Keratinocyte (primary cell): Measurements from ENCODE around the gene ADAMTSL1. TPM values are rescaled to one million over a fixed set of nuclear protein-coding genes. Genes with fewer than 3 reads are reported as not detected.

Experiments used
- DNase-seq: peaks from one replicate; pipeline ENCODE4 v3.0.0-alpha.2; 2011; ENCODE audit warnings: low read depth, missing footprints, low spot score
- FAIRE-seq: peaks from 2 replicates; lab custom pipeline; 2011; peaks lifted over from hg19 to GRCh38; lab: Jason Lieb, UNC
- H2AFZ ChIP-seq: 2 replicates; pipeline ENCODE4 v1.6.0; 2012; ENCODE audit warnings: low read length, control low read depth, inconsistent platforms; ENCODE audit not compliant: control insufficient read depth
- H3K27ac ChIP-seq: 2 replicates; pipeline ENCODE4 v1.5.1; 2011; ENCODE audit warnings: low read length; ENCODE audit not compliant: control insufficient read depth, insufficient read depth
- H3K27me3 ChIP-seq: 3 replicates; pipeline ENCODE4 v1.6.0; 2011; ENCODE audit warnings: low read length; ENCODE audit not compliant: control insufficient read depth, insufficient read depth; ENCODE audit errors: extremely low read depth
- H3K36me3 ChIP-seq, 2 experiments: 2 replicates in 1 of 2; 3 replicates in 1 of 2; pipeline ENCODE4 v1.5.1; 2011; ENCODE audit warnings: low read length in 2 of 2, mild to moderate bottlenecking in 1 of 2; ENCODE audit not compliant: control insufficient read depth in 2 of 2, insufficient read depth in 2 of 2; ENCODE audit errors: extremely low read depth in 1 of 2
- H3K4me1 ChIP-seq: 3 replicates; pipeline ENCODE4 v1.5.1; 2011; ENCODE audit warnings: low read length; ENCODE audit not compliant: control insufficient read depth, insufficient read depth; ENCODE audit errors: extremely low read depth
- H3K4me2 ChIP-seq: 3 replicates; pipeline ENCODE4 v1.6.0; 2011; ENCODE audit warnings: low read depth, low read length; ENCODE audit not compliant: control insufficient read depth, insufficient read depth; ENCODE audit errors: extremely low read depth
- H3K4me3 ChIP-seq, 3 experiments: fragments of 200-600 bp in 1 of 3; sonication (generic) in 1 of 3; 2 replicates in 2 of 3; 3 replicates in 1 of 3; pipeline ENCODE4 v1.5.1; 2011 to 2016; ENCODE audit warnings: low read length in 3 of 3, mild to moderate bottlenecking in 3 of 3, control low read depth in 2 of 3, inconsistent platforms in 1 of 3, low read depth in 1 of 3, mixed read lengths in 1 of 3, mixed run types in 1 of 3, moderate library complexity in 1 of 3; ENCODE audit not compliant: control insufficient read depth in 2 of 3, insufficient read depth in 2 of 3; ENCODE audit errors: extremely low read depth in 1 of 3
- H3K79me2 ChIP-seq: 2 replicates; pipeline ENCODE4 v1.6.0; 2012; ENCODE audit warnings: low read length; ENCODE audit not compliant: control insufficient read depth, insufficient read depth
- H3K9ac ChIP-seq: 3 replicates; pipeline ENCODE4 v1.6.0; 2011; ENCODE audit warnings: low read length; ENCODE audit not compliant: control insufficient read depth, insufficient read depth; ENCODE audit errors: extremely low read depth
- H3K9me1 ChIP-seq: 3 replicates; pipeline ENCODE4 v1.6.0; 2011; ENCODE audit warnings: low read length; ENCODE audit not compliant: control insufficient read depth, insufficient read depth; ENCODE audit errors: extremely low read depth
- H3K9me3 ChIP-seq: 2 replicates; pipeline ENCODE4 v1.5.1; 2012; ENCODE audit warnings: low read depth, low read length; ENCODE audit not compliant: control insufficient read depth
- H4K20me1 ChIP-seq: 3 replicates; pipeline ENCODE4 v1.6.0; 2011; ENCODE audit warnings: low read length; ENCODE audit not compliant: control insufficient read depth, insufficient read depth; ENCODE audit errors: extremely low read depth
- EZH2 ChIP-seq: IDR thresholded peaks from one replicate; pipeline ENCODE4 v1.6.1; 2012; ENCODE audit warnings: inconsistent platforms, mild to moderate bottlenecking, low read length, moderate library complexity
- dilution Hi-C: fragments of 300-500 bp; cut with MboI; formaldehyde crosslinking; loops from one replicate; pipeline ENCODE4 v1.7.0; 2020; ENCODE audit warnings: low sequenced_read_pairs; ENCODE audit not compliant: extremely low pct_ligation_motif_present
- polyA plus RNA-seq, 5 experiments: library from polyadenylated mRNA; depleted of rRNA in 3 of 5; stranded (reverse) in 3 of 5; stranded (forward) in 1 of 5; unstranded in 1 of 5; fragments of >200 nt; gene quantifications; 1 replicate in 1 of 5; 2 replicates in 3 of 5; 3 replicates in 1 of 5; pipeline versions ENCODE4 v1.2.1 to v1.2.3, GENCODE V29; 2011 to 2012; ENCODE audit warnings: missing spikeins in 2 of 5, low read depth in 1 of 5, low replicate concordance in 1 of 5
- TF ChIP-seq, protein P1 (sequence below), 3 experiments: IDR thresholded peaks in 1 of 3; conservative IDR thresholded peaks in 1 of 3; optimal IDR thresholded peaks in 1 of 3; 2 replicates in 2 of 3; 3 replicates in 1 of 3; pipeline versions ENCODE3 to v1.5.1; 2011; ENCODE audit warnings: low read length in 3 of 3, mild to moderate bottlenecking in 3 of 3, moderate library complexity in 2 of 3, control low read depth in 1 of 3, inconsistent platforms in 1 of 3; ENCODE audit not compliant: insufficient read depth in 2 of 3; ENCODE audit errors: extremely low read depth in 1 of 3

ADAMTSL1 gene
- polyA plus RNA-seq, 1 donor (not counting 4 experiments of a cell fraction or from before 2014, with no cell fraction given): 1.1 TPM

DNA sequence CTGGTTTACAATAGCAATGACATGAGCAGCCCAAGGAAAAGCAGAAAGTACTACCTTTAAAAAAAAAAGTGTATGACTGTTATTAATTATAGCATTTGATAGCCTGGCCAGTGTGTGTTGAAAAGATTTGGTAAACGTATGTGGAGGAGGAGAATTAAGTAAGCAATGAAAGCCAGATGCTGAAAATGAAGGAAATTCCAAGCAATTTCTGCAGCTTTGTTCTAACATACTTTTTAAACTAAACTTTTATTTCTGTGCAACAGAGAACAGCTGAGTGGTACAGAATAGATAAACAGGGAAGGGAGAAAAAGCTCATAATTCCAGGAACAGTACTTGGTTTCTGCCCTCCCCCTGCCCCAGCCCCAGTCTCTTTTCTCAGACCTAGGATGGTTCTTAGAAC, 252.6 kb downstream of the ADAMTSL1 start:
- dilution Hi-C loops: no loop called here
- Histone ChIP-seq H3K27ac (no peak overlapping the region), H3K4me2 (no peak overlapping the region)

DNA sequence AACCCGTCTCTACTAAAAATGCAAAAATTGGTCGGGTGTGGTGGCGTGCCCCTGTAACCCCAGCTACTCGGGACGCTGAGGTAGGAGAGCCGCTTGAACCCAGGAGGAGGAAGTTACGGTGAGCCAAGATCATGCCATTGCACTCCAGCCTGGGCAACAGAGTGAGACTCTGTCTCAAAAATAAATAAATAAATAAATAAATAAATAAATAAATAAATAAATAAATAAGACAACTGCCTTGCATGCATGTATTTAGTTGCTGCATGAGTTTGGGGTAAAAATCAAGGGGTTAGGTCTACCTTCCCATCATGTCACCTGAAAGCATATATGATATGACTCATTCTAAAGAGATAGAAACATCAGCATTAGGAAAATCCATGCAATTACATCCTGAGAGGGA, 254.0 kb downstream of the ADAMTSL1 start:
- H2AFZ ChIP-seq: no peak overlapping the region
- H3K36me3 ChIP-seq: no peaks in the 10 kb centered on the region
- no peak overlapping the region for H3K27ac ChIP-seq
- no peaks in the 10 kb centered on the region for H3K79me2 ChIP-seq
- DNase-seq (no peak), FAIRE-seq (no peak)
- no peaks in the 10 kb centered on the region for H3K27me3 ChIP-seq
- no peak for TF ChIP-seq EZH2
- H3K4me3 ChIP-seq: no peak overlapping the region
- H3K4me2 ChIP-seq: no peak overlapping the region
- H3K9me1 ChIP-seq: no peaks in the 10 kb centered on the region
- no peaks in the 10 kb centered on the region for H3K9me3 ChIP-seq
- H4K20me1 ChIP-seq: no peaks in the 10 kb centered on the region
- H3K9ac ChIP-seq: no peak overlapping the region
- dilution Hi-C loops: no loop called here
- H3K4me1 ChIP-seq: no peaks in the 10 kb centered on the region

More for the DNA sequence above, 252.6 kb downstream of the ADAMTSL1 start:
- no peaks in the 10 kb centered on the region for H3K79me2 ChIP-seq
- no peak overlapping the region for H3K9ac ChIP-seq
- H3K9me3 ChIP-seq: no peaks in the 10 kb centered on the region
- H3K4me1 ChIP-seq: no peaks in the 10 kb centered on the region
- no peaks in the 10 kb centered on the region for H3K36me3 ChIP-seq
- TF ChIP-seq, protein P1, sequence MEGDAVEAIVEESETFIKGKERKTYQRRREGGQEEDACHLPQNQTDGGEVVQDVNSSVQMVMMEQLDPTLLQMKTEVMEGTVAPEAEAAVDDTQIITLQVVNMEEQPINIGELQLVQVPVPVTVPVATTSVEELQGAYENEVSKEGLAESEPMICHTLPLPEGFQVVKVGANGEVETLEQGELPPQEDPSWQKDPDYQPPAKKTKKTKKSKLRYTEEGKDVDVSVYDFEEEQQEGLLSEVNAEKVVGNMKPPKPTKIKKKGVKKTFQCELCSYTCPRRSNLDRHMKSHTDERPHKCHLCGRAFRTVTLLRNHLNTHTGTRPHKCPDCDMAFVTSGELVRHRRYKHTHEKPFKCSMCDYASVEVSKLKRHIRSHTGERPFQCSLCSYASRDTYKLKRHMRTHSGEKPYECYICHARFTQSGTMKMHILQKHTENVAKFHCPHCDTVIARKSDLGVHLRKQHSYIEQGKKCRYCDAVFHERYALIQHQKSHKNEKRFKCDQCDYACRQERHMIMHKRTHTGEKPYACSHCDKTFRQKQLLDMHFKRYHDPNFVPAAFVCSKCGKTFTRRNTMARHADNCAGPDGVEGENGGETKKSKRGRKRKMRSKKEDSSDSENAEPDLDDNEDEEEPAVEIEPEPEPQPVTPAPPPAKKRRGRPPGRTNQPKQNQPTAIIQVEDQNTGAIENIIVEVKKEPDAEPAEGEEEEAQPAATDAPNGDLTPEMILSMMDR (optimal IDR thresholded peaks at IDR 0.05 in 1 of 3, IDR thresholded peaks at IDR 0.05 in 1 of 3, conservative IDR thresholded peaks at IDR 0.05 in 1 of 3; ENCODE audit: extremely low read depth in 1 of 3, insufficient read depth in 2 of 3, low read length in 3 of 3): no peak
- no peak for TF ChIP-seq EZH2
- no peaks in the 10 kb centered on the region for H3K9me1 ChIP-seq
- no peaks in the 10 kb centered on the region for H3K27me3 ChIP-seq
- H2AFZ ChIP-seq: no peak overlapping the region
- no peak for FAIRE-seq
- DNase-seq: no peak
- H3K4me3 ChIP-seq: no peak overlapping the region
- H4K20me1 ChIP-seq: no peaks in the 10 kb centered on the region

DNA sequence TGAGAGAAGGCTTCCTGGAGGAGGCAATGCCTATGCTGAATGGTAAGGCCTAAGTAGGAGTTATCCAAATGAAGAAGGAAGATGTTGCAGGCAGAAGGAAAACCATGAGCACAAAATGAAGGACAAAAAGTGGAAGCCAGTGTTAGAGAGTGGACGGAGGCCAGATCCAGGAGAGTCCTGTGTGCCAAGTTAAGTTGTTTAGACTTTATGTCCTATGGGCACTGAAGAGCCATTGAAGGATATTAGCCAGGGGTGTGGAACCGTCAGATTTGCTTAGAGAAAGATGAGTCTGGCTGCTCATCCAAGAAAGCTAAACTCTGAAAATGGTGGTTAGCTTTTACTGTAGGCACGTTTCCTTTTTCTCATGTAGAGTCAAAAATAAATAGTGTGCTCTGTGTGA, 254.7 kb downstream of the ADAMTSL1 start:
- Histone ChIP-seq H2AFZ (no peak overlapping the region), H3K9me1 (no peaks in the 10 kb centered on the region), H3K9me3 (no peaks in the 10 kb centered on the region), H3K4me3 (no peak overlapping the region), H4K20me1 (no peaks in the 10 kb centered on the region), H3K27me3 (no peaks in the 10 kb centered on the region), H3K9ac (no peak overlapping the region), H3K27ac (no peak overlapping the region), H3K36me3 (no peaks in the 10 kb centered on the region), H3K4me2 (no peak overlapping the region), H3K4me1 (no peaks in the 10 kb centered on the region), H3K79me2 (no peaks in the 10 kb centered on the region)
- dilution Hi-C loops: no loop called here
- FAIRE-seq (no peak), DNase-seq (no peak)
- TF ChIP-seq, protein P1 (optimal IDR thresholded peaks at IDR 0.05 in 1 of 3, IDR thresholded peaks at IDR 0.05 in 1 of 3, conservative IDR thresholded peaks at IDR 0.05 in 1 of 3; ENCODE audit: extremely low read depth in 1 of 3, insufficient read depth in 2 of 3, low read length in 3 of 3): no peak
- TF ChIP-seq EZH2: no peak
